ENCODE results near the gene SLC2A8. TPM values are rescaled to one million over a fixed set of nuclear protein-coding genes. Genes with fewer than 3 reads are reported as not detected.

Gene SLC2A8
- polyA plus RNA-seq, 1 donor (not counting 4 experiments of a cell fraction or from before 2014, with no cell fraction given), result 7.1 TPM

DNA sequence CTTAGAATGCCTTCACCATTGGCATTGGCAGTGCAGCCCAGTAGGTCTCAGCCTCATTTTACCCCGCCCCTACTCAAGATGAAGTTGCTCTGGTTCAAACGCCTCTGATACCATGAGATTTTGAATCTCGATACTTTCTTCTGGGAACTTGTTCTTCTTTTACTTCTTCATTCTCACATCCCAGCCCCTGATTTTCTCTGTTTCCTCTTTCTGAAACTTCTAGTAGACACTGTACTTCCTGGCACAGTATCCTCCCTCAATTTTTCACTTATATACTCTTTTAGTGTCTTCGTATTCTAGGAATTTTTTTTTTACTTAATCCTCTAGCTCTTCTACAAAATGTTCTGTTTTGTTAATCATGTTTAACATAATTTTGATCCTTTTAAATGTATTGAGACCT is 14.2 kb downstream of the SLC2A8 start:
- dilution Hi-C loops (cut with MboI; ENCODE audit: extremely low pct_ligation_motif_present, low sequenced_read_pairs), result no loop called here

DNA sequence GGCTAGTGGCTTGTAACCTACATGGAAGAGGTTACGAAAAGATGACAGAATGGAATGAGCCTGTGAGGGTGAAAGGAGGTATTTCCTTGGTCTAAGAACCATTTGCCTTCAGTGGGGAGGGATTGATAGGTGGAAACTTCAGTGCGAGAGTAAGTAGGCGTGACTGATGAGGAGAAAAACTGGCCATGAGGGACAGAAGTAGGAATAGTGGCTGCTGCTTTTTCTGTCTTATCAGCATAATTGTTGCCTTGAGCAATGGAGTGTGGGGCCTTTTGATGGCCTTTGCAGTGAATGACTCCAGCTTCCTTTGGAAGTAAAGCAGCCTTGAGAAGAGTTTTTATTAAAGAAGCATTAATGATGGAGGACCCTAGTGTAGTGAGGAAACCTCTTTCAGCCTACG is 18.2 kb downstream of the SLC2A8 start:
- peaks cover 20% of the 10 kb centered on the region for H3K4me1 ChIP-seq (ENCODE audit: control insufficient read depth, extremely low read depth, insufficient read depth, low read length)
- H3K27me3 ChIP-seq (ENCODE audit: control insufficient read depth, extremely low read depth, insufficient read depth, low read length), result no peaks in the 10 kb centered on the region
- H3K9me1 ChIP-seq (ENCODE audit: control insufficient read depth, extremely low read depth, insufficient read depth, low read length), result peaks cover 2% of the 10 kb centered on the region
- H3K79me2 ChIP-seq (ENCODE audit: control insufficient read depth, insufficient read depth, low read length), result no peaks in the 10 kb centered on the region
- no peak overlapping the region for H3K9ac ChIP-seq (ENCODE audit: control insufficient read depth, extremely low read depth, insufficient read depth, low read length)
- no peak for FAIRE-seq
- no peak overlapping the region for H3K4me3 ChIP-seq (ENCODE audit: control insufficient read depth in 2 of 3, extremely low read depth in 1 of 3, insufficient read depth in 2 of 3, low read depth in 1 of 3, low read length in 3 of 3)
- H2AFZ ChIP-seq (ENCODE audit: control insufficient read depth, low read length), result no peak overlapping the region
- no peaks in the 10 kb centered on the region for H3K36me3 ChIP-seq (ENCODE audit: control insufficient read depth in 2 of 2, extremely low read depth in 1 of 2, insufficient read depth in 2 of 2, low read length in 2 of 2)
- DNase-seq (ENCODE audit: low read depth, low spot score), result no peak
- no peak overlapping the region for H3K4me2 ChIP-seq (ENCODE audit: control insufficient read depth, extremely low read depth, insufficient read depth, low read depth, low read length)
- H3K27ac ChIP-seq (ENCODE audit: control insufficient read depth, insufficient read depth, low read length), result no peak overlapping the region
- peaks cover 13% of the 10 kb centered on the region for H4K20me1 ChIP-seq (ENCODE audit: control insufficient read depth, extremely low read depth, insufficient read depth, low read length)
- dilution Hi-C loops (cut with MboI; ENCODE audit: extremely low pct_ligation_motif_present, low sequenced_read_pairs), result no loop called here
- no peaks in the 10 kb centered on the region for H3K9me3 ChIP-seq (ENCODE audit: control insufficient read depth, low read depth, low read length)
- TF ChIP-seq, protein P1, sequence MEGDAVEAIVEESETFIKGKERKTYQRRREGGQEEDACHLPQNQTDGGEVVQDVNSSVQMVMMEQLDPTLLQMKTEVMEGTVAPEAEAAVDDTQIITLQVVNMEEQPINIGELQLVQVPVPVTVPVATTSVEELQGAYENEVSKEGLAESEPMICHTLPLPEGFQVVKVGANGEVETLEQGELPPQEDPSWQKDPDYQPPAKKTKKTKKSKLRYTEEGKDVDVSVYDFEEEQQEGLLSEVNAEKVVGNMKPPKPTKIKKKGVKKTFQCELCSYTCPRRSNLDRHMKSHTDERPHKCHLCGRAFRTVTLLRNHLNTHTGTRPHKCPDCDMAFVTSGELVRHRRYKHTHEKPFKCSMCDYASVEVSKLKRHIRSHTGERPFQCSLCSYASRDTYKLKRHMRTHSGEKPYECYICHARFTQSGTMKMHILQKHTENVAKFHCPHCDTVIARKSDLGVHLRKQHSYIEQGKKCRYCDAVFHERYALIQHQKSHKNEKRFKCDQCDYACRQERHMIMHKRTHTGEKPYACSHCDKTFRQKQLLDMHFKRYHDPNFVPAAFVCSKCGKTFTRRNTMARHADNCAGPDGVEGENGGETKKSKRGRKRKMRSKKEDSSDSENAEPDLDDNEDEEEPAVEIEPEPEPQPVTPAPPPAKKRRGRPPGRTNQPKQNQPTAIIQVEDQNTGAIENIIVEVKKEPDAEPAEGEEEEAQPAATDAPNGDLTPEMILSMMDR (optimal IDR thresholded peaks at IDR 0.05 in 1 of 3, IDR thresholded peaks at IDR 0.05 in 1 of 3, conservative IDR thresholded peaks at IDR 0.05 in 1 of 3; ENCODE audit: extremely low read depth in 1 of 3, insufficient read depth in 2 of 3, low read length in 3 of 3), result no peak
- TF ChIP-seq EZH2 (IDR thresholded peaks at IDR 0.05; ENCODE audit: low read length), result no peak

More for the DNA sequence above, 14.2 kb downstream of the SLC2A8 start:
- Histone ChIP-seq H3K4me3 (ENCODE audit: control insufficient read depth in 2 of 3, extremely low read depth in 1 of 3, insufficient read depth in 2 of 3, low read depth in 1 of 3, low read length in 3 of 3) (no peak overlapping the region), H3K27ac (ENCODE audit: control insufficient read depth, insufficient read depth, low read length) (no peak overlapping the region), H3K9me3 (ENCODE audit: control insufficient read depth, low read depth, low read length) (no peaks in the 10 kb centered on the region), H3K27me3 (ENCODE audit: control insufficient read depth, extremely low read depth, insufficient read depth, low read length) (no peaks in the 10 kb centered on the region), H3K36me3 (ENCODE audit: control insufficient read depth in 2 of 2, extremely low read depth in 1 of 2, insufficient read depth in 2 of 2, low read length in 2 of 2) (peaks cover 3 to 6% of the 10 kb centered on the region in 2 experiments), H3K4me2 (ENCODE audit: control insufficient read depth, extremely low read depth, insufficient read depth, low read depth, low read length) (no peak overlapping the region), H3K9me1 (ENCODE audit: control insufficient read depth, extremely low read depth, insufficient read depth, low read length) (no peaks in the 10 kb centered on the region), H3K79me2 (ENCODE audit: control insufficient read depth, insufficient read depth, low read length) (no peaks in the 10 kb centered on the region), H3K9ac (ENCODE audit: control insufficient read depth, extremely low read depth, insufficient read depth, low read length) (no peak overlapping the region), H2AFZ (ENCODE audit: control insufficient read depth, low read length) (no peak overlapping the region), H4K20me1 (ENCODE audit: control insufficient read depth, extremely low read depth, insufficient read depth, low read length) (no peaks in the 10 kb centered on the region), H3K4me1 (ENCODE audit: control insufficient read depth, extremely low read depth, insufficient read depth, low read length) (peaks cover 4% of the 10 kb centered on the region)
- DNase-seq (ENCODE audit: low read depth, low spot score) (no peak), FAIRE-seq (no peak)
- TF ChIP-seq, protein P1 (optimal IDR thresholded peaks at IDR 0.05 in 1 of 3, IDR thresholded peaks at IDR 0.05 in 1 of 3, conservative IDR thresholded peaks at IDR 0.05 in 1 of 3; ENCODE audit: extremely low read depth in 1 of 3, insufficient read depth in 2 of 3, low read length in 3 of 3), result no peak
- TF ChIP-seq EZH2 (IDR thresholded peaks at IDR 0.05; ENCODE audit: low read length), result no peak
